Measurements from ENCODE around the gene MIEF1.

- TF ChIP-seq CTCF (IDR thresholded peaks at IDR 0.05) (no peak), POLR2A (IDR thresholded peaks at IDR 0.05) (no peak)
Measured at GRCh38 chr22:39553429-39553828, 51.3 kb downstream of the MIEF1 start.
